Amygdala (tissue), 56 donors: Measurements from ENCODE around the gene EBNA1BP2.
"Not testable (repeated sequence)": the region's sequence is repeated elsewhere in the genome, so short reads cannot be mapped to it uniquely, and the experiment has no call there.

Experiments
- DNase-seq, 56 donors: peaks; one replicate each; lab custom pipeline; 2025; lab: John Stamatoyannopoulos, UW

Gene EBNA1BP2

GRCh38 chr1:43174873-43175272 lies 2.8 kb upstream of the EBNA1BP2 start:
- no peak for DNase-seq

GRCh38 chr1:43172527-43172972 lies 460 bp upstream of the EBNA1BP2 start:
- peak in 48 of 56 donors; percentile 60 to 97 (median 89) for DNase-seq

- peak in 1 of 56 donors; percentile 23 for DNase-seq
Measured at GRCh38 chr1:43171312-43171875, 696 bp downstream of the EBNA1BP2 start.

- no peak for DNase-seq
Measured at GRCh38 chr1:43165765-43166164, 6.3 kb downstream of the EBNA1BP2 start.

GRCh38 chr1:43165162-43165561 lies 6.9 kb downstream of the EBNA1BP2 start:
- DNase-seq: no peak

- DNase-seq: no peak
Measured at GRCh38 chr1:43156026-43156425, 16.1 kb downstream of the EBNA1BP2 start.

GRCh38 chr1:43153443-43153842 lies 18.6 kb downstream of the EBNA1BP2 start:
- no peak for DNase-seq

- DNase-seq: no peak
Measured at GRCh38 chr1:43152866-43153265, 19.2 kb downstream of the EBNA1BP2 start.

GRCh38 chr1:43149889-43150288 lies 22.2 kb downstream of the EBNA1BP2 start:
- no peak for DNase-seq

GRCh38 chr1:43147625-43148327 lies 24.3 kb downstream of the EBNA1BP2 start:
- DNase-seq: peak in 45 of 56 donors; percentile 1 to 72 (median 35)

- DNase-seq: no peak
Measured at GRCh38 chr1:43144237-43144636, 27.9 kb downstream of the EBNA1BP2 start.

GRCh38 chr1:43143441-43143888 lies 28.6 kb downstream of the EBNA1BP2 start:
- DNase-seq: no peak

GRCh38 chr1:43140583-43140982 lies 31.5 kb downstream of the EBNA1BP2 start:
- DNase-seq: no peak

- DNase-seq: no peak
Measured at GRCh38 chr1:43140010-43140409, 32.1 kb downstream of the EBNA1BP2 start.

GRCh38 chr1:43139295-43139694 lies 32.8 kb downstream of the EBNA1BP2 start:
- not testable (repeated sequence) for DNase-seq

- DNase-seq: peak in 16 of 56 donors; percentile 2 to 39 (median 14)
Measured at GRCh38 chr1:43137445-43138052, 34.5 kb downstream of the EBNA1BP2 start.

- no peak for DNase-seq
Measured at GRCh38 chr1:43135857-43136781, 36.0 kb downstream of the EBNA1BP2 start.

GRCh38 chr1:43134640-43135039 lies 37.5 kb downstream of the EBNA1BP2 start:
- DNase-seq: no peak

- no peak for DNase-seq
Measured at GRCh38 chr1:43134068-43134467, 38.0 kb downstream of the EBNA1BP2 start.

- no peak for DNase-seq
Measured at GRCh38 chr1:43129426-43129825, 42.7 kb downstream of the EBNA1BP2 start.

GRCh38 chr1:43128816-43129215 lies 43.3 kb downstream of the EBNA1BP2 start:
- DNase-seq: no peak
